IPS-20b (cell line): ENCODE measurements around the gene IBA57.
"Not testable (repeated sequence)": the region's sequence is repeated elsewhere in the genome, so short reads cannot be mapped to it uniquely, and the experiment has no call there.

Source experiments
- H3K27ac ChIP-seq: one replicate; pipeline ENCODE4 v1.5.1; 2013; ENCODE audit warnings: low read length
- H3K27me3 ChIP-seq: 2 replicates; pipeline ENCODE4 v1.6.1; 2013; ENCODE audit warnings: mild to moderate bottlenecking, low read length, inconsistent platforms; ENCODE audit not compliant: insufficient read depth
- H3K36me3 ChIP-seq: 2 replicates; pipeline ENCODE4 v1.6.1; 2013; ENCODE audit warnings: low read depth, mild to moderate bottlenecking, inconsistent platforms, low read length, moderate library complexity; ENCODE audit not compliant: insufficient read depth
- H3K4me1 ChIP-seq: 2 replicates; pipeline ENCODE4 v1.6.1; 2013; ENCODE audit warnings: mild to moderate bottlenecking, control low read depth, inconsistent platforms, low read length, moderate library complexity; ENCODE audit not compliant: insufficient read depth
- H3K4me3 ChIP-seq: 2 replicates; pipeline ENCODE4 v1.5.1; 2013; ENCODE audit warnings: mild to moderate bottlenecking, low read length, inconsistent platforms
- H3K9ac ChIP-seq: 2 replicates; pipeline ENCODE4 v1.6.1; 2013; ENCODE audit warnings: low read depth, mild to moderate bottlenecking, inconsistent platforms, low read length, moderate library complexity
- H3K9me3 ChIP-seq: 2 replicates; pipeline ENCODE4 v1.6.1; 2013; ENCODE audit warnings: mild to moderate bottlenecking, low read depth, low read length, inconsistent platforms; ENCODE audit not compliant: insufficient read depth

Gene IBA57

DNA sequence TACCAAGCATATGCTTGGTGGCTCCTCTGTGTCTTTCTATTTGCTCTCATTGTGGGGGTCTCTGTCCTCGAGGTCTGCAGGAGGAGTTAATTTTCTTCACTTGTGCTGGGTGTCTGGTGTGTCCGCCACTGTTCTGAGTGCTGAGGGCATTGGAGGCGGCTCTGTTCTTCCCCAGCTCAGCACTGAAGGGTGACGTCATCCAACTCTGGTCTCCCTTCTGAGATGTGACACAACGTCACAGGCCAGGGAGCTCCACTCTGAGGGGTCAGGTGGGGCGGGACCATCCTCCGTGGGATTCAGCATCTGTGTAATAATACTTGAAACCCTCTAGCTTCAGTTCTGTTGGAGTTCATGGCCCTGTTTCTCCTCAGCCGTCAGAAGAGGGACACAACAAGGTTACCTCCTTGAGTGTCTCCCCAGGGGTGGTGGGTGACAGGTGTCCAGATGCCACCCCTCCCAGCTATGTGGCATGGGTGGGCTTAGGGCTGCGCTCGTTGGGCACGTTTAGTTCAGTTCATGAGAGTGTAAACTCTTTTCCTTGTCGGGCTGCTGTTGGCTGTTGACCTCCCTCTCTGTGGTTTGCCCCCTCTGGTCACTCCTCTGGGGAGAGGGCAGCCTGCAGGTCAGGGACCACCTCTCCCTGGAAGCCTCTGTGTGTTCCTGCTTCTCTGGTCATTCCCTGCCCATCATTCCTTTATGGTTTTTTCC, 3.1 kb downstream of the IBA57 start:
- Histone ChIP-seq H3K4me1 (peaks cover 5% of the 10 kb centered on the region; the same call in 1 of the 2 replicates), H3K4me3 (no peak overlapping the region), H3K27ac (no peak overlapping the region), H3K9me3 (no peaks in the 10 kb centered on the region), H3K27me3 (no peaks in the 10 kb centered on the region), H3K36me3 (no peaks in the 10 kb centered on the region), H3K9ac (no peak overlapping the region)

DNA sequence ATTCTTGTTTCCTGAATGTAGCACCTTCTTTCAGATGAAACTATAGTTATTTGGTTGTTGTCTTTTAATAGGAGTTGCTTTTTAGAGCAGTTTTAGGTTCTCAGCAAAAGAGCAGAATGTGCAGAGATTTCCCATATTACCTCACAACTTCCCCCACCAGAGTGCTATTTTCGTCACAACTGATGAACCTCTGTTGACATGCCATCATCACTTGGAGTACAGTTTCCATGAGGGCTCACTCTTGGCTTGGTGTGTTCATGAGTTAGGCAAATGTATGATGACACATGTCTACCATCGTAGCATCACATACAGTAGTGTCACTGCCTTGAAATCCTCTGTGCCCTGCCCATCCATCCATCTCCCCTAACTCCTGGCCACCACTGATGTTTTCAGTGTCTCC, 3.7 kb downstream of the IBA57 start:
- Histone ChIP-seq H3K27ac (no peak overlapping the region), H3K9ac (no peak overlapping the region), H3K36me3 (no peaks in the 10 kb centered on the region), H3K27me3 (no peaks in the 10 kb centered on the region), H3K4me1 (peaks cover 5% of the 10 kb centered on the region; the same call in 1 of the 2 replicates), H3K9me3 (no peaks in the 10 kb centered on the region), H3K4me3 (no peak overlapping the region)

DNA sequence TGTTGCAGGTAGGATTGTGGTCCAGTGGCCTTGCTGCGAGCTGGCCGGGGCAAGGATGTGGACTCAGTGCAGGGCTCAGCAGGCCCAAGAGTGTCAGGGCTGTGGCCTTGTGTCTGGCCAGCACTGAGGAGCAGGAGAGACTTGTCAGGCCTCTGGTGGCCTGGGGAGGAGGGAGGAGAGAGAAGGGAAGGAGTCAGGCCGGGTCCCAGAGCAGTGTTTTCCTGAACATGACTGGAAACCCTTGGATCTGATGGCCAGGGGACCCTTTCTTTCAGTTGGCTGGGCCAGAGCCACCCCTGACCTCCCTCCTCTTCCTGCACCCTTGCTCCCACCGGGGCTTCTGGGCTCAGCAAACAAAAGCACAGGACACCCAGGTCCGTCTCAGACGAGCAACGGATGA, 5.1 kb downstream of the IBA57 start:
- Histone ChIP-seq H3K36me3 (no peaks in the 10 kb centered on the region), H3K27ac (no peak overlapping the region), H3K9ac (no peak overlapping the region), H3K4me1 (peaks cover 5% of the 10 kb centered on the region; the same call in 1 of the 2 replicates), H3K9me3 (no peaks in the 10 kb centered on the region), H3K4me3 (no peak overlapping the region), H3K27me3 (no peaks in the 10 kb centered on the region)

DNA sequence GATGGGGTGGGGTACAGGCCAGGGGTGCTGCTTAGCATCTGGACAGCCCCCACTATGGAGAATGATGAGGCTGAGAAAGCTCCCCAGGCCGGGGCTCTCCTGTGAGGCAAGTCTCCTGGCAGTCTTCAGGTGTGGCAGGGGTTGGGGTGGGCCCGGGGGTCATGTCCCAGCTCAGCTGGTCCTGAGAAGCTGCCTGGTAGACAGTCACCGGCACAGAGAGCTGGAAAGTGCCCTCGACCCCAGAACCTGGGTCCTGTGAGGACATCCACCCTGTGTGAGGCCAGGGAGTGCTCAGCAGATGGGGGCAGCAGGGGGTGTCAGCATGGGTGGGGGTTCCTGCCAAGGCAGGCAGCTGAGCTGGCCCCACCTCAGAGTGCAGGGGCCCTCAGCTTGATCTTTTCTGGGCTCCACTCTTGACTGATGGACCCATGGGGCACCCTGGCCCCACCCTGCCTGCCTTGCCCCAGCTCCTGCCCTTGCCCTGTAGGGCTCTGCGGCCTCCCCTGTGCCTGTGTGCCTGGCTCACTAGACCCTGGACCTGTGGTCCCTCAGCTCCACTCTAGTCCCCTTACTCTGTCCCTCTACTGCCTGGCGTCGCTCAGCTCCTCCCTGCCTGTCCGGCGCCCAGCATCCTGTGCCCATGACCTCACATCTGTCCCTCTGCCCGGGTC, 5.8 kb downstream of the IBA57 start:
- no peak overlapping the region for H3K27ac ChIP-seq
- H3K27me3 ChIP-seq, result no peaks in the 10 kb centered on the region
- H3K9me3 ChIP-seq, result no peaks in the 10 kb centered on the region
- H3K4me1 ChIP-seq, result peaks cover 5% of the 10 kb centered on the region; the same call in 1 of the 2 replicates
- H3K9ac ChIP-seq, result no peak overlapping the region
- no peak overlapping the region for H3K4me3 ChIP-seq
- H3K36me3 ChIP-seq, result no peaks in the 10 kb centered on the region

DNA sequence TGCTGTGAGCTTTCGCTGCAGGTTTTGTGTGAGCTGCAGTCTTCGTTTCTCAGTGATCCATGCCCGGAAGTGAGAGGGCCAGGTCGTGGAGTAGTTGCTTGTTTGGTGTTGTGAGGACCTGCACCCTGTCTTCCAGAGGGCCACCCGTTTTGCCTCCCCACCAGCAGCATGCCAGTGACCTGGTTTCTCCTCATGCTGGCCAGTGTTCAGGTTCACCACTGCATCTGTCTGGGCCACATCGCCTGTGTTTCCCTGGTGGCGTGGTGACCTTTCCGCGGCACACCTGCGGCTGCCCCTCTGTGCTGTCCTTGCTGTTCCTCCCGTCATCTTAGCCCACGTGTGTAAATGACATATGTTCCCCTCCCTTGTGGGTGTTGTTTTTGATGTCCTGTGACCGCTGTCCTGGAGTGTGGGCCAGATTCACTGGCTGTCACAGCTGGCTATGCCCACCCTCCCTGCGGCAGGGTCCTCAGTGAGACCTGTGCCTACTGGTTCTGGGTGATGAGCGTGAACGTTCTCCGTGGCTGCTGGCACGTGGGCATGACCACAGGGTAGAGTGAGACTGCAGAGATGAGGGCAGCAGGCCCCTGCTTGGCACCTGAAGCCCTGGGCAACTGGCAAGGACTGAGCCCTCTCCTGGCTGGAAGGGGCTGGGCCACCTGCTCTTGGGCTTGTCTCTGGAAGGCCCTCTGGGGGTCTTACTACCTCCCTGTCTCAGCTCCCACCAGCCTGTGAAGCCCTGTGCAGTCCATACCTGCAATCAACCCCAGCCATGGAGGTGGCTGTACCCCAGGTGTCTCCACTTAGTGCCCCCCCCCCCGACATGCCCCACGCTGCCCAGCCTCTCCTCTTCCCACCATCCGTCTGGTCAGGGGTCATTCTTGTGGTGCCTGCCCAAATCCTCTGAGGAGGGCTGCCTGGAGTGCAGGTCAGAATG, 7.3 kb downstream of the IBA57 start:
- Histone ChIP-seq H3K9me3 (no peaks in the 10 kb centered on the region), H3K27me3 (no peaks in the 10 kb centered on the region), H3K36me3 (no peaks in the 10 kb centered on the region), H3K4me1 (no peaks in the 10 kb centered on the region), H3K9ac (no peak overlapping the region), H3K27ac (no peak overlapping the region), H3K4me3 (no peak overlapping the region)

DNA sequence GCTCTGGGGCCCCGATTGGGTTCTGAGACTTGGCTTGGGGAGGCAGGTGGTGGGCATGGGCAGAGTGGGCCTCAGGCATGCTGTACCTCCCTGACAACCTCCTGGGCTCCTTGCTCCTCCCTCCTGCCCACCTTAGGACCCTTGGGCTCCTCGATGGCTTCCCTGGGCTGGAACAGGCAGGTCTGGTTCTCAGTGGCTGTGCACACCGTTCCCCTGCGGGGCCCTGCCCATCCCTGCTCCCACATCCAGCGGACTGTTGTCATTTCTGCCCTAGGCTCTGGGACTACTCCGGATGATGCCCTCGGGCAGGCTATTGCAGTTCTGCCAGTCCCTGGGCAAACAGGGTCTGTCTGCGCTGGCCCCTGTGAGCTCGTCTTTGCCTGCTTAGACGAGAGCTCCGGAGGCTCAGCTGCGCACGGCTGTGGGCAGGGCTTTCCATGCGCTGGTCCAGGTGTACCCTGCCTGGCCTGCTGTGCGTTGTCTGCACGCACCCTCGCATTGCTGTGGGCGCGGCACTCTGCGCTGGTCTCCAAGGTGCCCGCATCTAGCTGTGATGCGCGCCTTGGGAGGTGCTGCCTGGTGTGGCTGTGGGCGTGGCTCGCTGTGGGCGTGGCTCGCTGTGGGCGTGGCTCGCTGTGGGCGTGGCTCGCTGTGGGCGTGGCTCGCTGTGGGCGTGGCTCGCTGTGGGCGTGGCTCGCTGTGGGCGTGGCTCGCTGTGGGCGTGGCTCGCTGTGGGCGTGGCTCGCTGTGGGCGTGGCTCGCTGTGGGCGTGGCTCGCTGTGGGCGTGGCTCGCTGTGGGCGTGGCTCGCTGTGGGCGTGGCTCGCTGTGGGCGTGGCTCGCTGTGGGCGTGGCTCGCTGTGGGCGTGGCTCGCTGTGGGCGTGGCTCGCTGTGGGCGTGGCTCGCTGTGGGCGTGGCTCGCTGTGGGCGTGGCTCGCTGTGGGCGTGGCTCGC, 8.2 kb downstream of the IBA57 start:
- not testable (repeated sequence) for H3K4me1 ChIP-seq, H3K27ac ChIP-seq, H3K36me3 ChIP-seq, H3K9me3 ChIP-seq, H3K4me3 ChIP-seq, H3K27me3 ChIP-seq, H3K9ac ChIP-seq

DNA sequence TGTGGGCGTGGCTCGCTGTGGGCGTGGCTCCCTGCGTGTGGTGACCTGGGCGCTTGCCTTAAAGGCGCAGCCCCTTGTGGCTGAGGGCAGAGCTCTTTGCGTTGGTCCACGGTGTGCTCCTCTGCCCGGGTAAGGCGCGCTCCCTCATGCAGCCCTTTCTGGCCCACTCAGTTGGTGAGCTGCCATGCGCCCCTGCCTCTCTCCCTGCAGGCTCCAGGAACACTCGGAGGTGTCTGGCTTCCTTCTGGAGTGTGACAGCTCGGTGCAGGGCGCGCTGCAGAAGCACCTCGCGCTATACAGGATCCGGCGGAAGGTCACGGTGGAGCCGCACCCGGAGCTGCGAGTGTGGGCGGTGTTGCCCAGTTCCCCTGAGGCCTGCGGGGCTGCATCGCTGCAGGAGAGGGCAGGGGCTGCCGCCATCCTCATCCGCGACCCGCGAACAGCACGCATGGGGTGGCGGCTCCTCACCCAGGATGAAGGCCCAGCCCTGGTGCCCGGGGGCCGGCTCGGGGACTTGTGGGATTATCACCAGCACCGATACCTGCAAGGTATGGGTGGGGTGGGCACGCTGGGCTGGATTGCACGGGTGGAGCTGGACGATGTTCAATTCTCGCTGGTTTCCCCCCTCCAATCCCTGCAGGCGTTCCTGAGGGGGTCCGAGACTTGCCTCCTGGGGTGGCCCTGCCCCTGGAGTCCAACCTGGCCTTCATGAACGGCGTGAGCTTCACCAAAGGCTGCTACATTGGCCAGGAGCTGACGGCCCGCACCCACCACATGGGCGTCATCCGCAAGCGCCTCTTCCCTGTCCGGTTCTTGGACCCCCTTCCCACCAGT, 9.1 kb downstream of the IBA57 start:
- Histone ChIP-seq H3K9ac (no peak overlapping the region), H3K4me1 (no peaks in the 10 kb centered on the region), H3K27me3 (no peaks in the 10 kb centered on the region), H3K9me3 (no peaks in the 10 kb centered on the region), H3K36me3 (no peaks in the 10 kb centered on the region), H3K4me3 (no peak overlapping the region), H3K27ac (no peak overlapping the region)

DNA sequence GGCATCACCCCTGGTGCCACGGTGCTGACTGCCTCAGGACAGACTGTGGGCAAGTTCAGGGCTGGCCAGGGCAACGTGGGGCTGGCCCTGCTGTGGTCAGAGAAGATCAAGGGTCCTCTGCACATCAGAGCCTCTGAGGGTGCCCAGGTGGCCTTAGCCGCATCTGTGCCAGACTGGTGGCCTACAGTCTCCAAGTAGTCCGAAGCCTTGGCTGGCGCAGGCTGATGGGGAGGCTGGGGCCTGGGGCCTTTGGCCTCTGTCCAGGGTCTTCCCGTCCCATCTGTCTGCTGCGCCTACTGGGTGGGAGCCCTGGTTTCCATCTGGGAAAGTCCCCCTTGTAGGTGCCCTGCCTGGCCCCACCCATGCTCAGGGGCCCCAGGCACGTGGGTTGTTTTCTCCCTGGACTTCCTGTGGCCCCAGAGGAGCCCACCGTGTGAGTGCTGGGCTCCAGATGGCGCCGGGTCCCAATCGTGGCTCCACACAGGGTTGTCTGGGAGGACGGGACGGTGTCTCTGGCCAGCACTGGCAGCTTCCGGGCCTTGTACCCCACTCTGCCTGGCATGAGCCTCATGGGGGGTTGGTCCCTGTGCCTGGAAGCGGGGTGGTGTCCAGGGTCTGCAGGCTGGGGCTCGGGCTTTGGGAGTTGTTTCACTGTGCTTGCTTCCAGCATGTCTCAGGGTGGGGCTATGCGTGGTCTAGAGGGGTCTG, 9.9 kb downstream of the IBA57 start:
- no peaks in the 10 kb centered on the region for H3K27me3 ChIP-seq
- H3K9ac ChIP-seq, result no peak overlapping the region
- no peaks in the 10 kb centered on the region for H3K36me3 ChIP-seq
- no peaks in the 10 kb centered on the region for H3K4me1 ChIP-seq
- no peaks in the 10 kb centered on the region for H3K9me3 ChIP-seq
- H3K27ac ChIP-seq, result no peak overlapping the region
- no peak overlapping the region for H3K4me3 ChIP-seq

DNA sequence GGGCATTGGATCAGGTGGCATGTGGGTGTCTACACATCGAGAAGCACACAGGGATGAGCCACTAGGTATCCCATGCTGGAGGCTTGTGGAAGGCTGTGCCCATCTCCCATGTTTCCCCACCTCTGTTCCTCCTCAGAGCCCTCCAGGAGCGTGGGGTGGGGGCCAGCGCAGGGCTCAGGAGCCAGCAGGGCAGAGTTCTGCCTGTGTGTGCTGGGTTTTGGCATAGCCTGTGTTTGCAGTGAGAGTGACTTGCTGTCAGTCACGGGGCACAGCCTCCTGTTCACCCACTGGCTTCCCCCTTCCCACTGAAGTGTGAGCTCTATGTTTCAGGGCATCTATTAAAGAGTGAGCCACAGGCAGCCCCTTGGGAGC, 10.4 kb downstream of the IBA57 start:
- Histone ChIP-seq H3K4me3 (no peak overlapping the region), H3K4me1 (no peaks in the 10 kb centered on the region), H3K9me3 (no peaks in the 10 kb centered on the region), H3K36me3 (no peaks in the 10 kb centered on the region), H3K27me3 (no peaks in the 10 kb centered on the region), H3K9ac (no peak overlapping the region), H3K27ac (no peak overlapping the region)

DNA sequence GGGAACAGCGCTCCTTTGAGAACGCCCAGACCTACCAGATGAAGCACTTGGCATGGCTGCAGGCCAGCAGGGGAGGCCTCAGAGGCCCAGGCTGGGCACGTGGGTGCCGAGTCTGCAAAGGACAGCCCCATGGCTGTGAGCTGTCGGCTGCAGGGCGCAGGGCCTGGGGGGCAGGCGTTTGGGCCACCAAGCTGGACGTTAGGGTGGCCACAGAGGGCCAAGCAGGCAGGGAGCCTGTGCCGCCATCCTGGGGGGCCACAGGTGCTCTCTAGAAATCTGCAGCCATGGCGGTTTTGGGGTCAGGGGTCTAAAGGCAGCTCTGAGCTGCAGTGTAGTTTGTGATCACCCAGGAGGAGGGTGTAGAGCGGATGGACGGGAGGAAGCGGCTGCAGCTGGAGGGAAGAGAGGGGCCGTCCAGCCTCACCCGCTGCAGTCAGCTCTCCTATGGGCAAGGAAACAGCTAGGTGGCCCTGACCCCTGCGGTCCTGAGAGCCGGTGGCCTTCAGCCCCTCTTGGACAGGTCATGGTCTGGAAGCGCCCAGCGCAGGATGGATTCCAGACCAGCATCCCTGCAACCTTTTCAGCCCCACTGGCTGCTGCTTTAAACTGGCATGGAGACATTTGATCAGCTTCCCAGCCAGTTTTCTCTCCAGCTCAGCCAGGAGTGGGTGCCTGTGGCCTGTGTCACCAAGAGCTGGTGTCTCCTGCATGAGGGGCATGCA, 11.0 kb downstream of the IBA57 start:
- Histone ChIP-seq H3K27ac (no peak overlapping the region), H3K9ac (no peak overlapping the region), H3K4me1 (no peaks in the 10 kb centered on the region), H3K27me3 (no peaks in the 10 kb centered on the region), H3K4me3 (no peak overlapping the region), H3K9me3 (no peaks in the 10 kb centered on the region), H3K36me3 (no peaks in the 10 kb centered on the region)
